Measurements from ENCODE around the gene UBASH3A. TPM values are rescaled to one million over a fixed set of nuclear protein-coding genes. Genes with fewer than 3 reads are reported as not detected.

Gene UBASH3A
- total and polyA plus RNA-seq, 2 donors (not counting 1 experiment from before 2014, with no cell fraction given) = 0.12 to 0.33 TPM

DNA sequence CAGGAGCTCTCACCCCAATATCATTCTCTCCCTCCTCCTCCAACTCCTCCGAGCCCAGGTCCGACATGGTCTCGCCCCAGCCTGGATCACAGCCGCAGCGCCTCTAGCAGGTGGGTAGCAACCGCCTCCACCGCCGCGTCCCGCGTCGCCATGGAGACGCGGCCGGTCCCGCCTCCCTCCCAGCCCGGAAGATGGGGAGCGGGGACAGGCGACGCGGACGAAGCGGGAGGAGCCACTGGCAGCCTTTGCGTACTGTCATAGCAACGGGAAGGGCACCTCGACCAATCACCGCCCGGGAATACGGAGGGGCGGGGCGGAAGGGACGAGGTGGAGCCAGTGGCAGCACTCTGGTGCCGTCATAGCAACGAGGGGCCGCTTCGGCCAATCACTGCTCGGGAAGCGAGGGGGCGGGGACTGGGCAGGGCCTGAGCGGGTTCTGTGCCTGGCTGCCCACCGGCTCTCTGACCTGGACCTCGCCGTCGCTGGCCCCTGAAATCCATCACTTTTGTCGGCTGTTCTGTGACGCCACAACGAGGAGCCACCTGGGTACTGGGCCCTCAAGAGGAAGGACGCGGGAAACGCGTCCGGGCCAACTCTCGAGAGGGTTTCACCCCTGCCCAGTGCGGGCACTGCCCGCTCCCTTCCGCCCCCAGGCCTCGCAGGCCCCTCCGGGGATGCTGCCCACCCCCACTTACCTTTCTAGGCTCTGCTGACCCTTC lies 92.6 kb downstream of the UBASH3A start, which contains the start of gene RSPH1:
Gene RSPH1, minus strand, starts transcription at position 105 of the 719 bp plus-strand sequence. Its CDS starts 38 bp downstream, at position 67.
- intact Hi-C loops (cut with micrococcal nuclease) = loop anchor here (1.0 kb wide), 4 partner anchors 18 to 40 kb away; no protein-coding TSS in a partner anchor
- Mint-ChIP-seq H3K27me3 (peaks cover 4% of the 10 kb centered on the region), H3K4me1 (peaks cover 15% of the 10 kb centered on the region), H3K4me3 (peak within 1 kb of the TSS; percentile 94), H3K27ac (peak within 1 kb of the TSS; percentile 89), H3K9me3 (ENCODE audit: insufficient read depth) (no peaks in the 10 kb centered on the region)
- H3K4me3 ChIP-seq (ENCODE audit: control extremely low read depth in 1 of 5, extremely low read depth in 1 of 5, insufficient read depth in 1 of 5, low read depth in 2 of 5, low read length in 4 of 5) = peak within 1 kb of the TSS; percentile 59 to 78 (median 74)
- H4K20me1 ChIP-seq (ENCODE audit: control insufficient read depth, insufficient read depth, low read length, poor library complexity, severe bottlenecking) = no peaks in the 10 kb centered on the region
- ChIA-PET POLR2A (interaction anchor here (1.1 kb wide), 1 partner anchor 40 kb away, joined by 4 read pairs; no protein-coding TSS in a partner anchor), CTCF (interaction anchor here (1.0 to 1.6 kb wide), 3 partner anchors 39 to 41 kb away, joined by 5 to 6 read pairs (median 6); no protein-coding TSS in a partner anchor)
- peak within 1 kb of the TSS; percentile 89 for H3K4me2 ChIP-seq (replicated peaks; ENCODE audit: low read depth, low read length, poor library complexity, severe bottlenecking)
- peak within 1 kb of the TSS; percentile 66 to 85 for H3K27ac ChIP-seq (ENCODE audit: low read length in 2 of 2)
- no peaks in the 10 kb centered on the region for H3K79me2 ChIP-seq (ENCODE audit: control insufficient read depth, insufficient read depth, low read length)
- peaks cover 0 to 5% (median 0%) of the 10 kb centered on the region in 4 experiments for H3K27me3 ChIP-seq (replicated peaks in 1 of 4; ENCODE audit: control extremely low read depth in 1 of 4, control insufficient read depth in 3 of 4, insufficient read depth in 4 of 4, low read length in 3 of 4)
- ATAC-seq (ENCODE audit: low read depth) = peak; percentile 96
- TF ChIP-seq, protein P1, sequence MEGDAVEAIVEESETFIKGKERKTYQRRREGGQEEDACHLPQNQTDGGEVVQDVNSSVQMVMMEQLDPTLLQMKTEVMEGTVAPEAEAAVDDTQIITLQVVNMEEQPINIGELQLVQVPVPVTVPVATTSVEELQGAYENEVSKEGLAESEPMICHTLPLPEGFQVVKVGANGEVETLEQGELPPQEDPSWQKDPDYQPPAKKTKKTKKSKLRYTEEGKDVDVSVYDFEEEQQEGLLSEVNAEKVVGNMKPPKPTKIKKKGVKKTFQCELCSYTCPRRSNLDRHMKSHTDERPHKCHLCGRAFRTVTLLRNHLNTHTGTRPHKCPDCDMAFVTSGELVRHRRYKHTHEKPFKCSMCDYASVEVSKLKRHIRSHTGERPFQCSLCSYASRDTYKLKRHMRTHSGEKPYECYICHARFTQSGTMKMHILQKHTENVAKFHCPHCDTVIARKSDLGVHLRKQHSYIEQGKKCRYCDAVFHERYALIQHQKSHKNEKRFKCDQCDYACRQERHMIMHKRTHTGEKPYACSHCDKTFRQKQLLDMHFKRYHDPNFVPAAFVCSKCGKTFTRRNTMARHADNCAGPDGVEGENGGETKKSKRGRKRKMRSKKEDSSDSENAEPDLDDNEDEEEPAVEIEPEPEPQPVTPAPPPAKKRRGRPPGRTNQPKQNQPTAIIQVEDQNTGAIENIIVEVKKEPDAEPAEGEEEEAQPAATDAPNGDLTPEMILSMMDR (IDR thresholded peaks at IDR 0.05) = no peak
- no peak for TF ChIP-seq EZH2 (IDR thresholded peaks at IDR 0.05; ENCODE audit: borderline replicate concordance, insufficient read depth, low read depth, low read length, poor library complexity, severe bottlenecking)
- no peaks in the 10 kb centered on the region for H3K36me3 ChIP-seq (replicated peaks in 1 of 2; ENCODE audit: control extremely low read depth in 1 of 2, control insufficient read depth in 1 of 2, extremely low read depth in 1 of 2, insufficient read depth in 2 of 2, low read length in 1 of 2)
- peaks cover 11 to 13% of the 10 kb centered on the region in 2 donors for H3K4me1 ChIP-seq (ENCODE audit: control insufficient read depth in 2 of 2, insufficient read depth in 2 of 2, low read length in 2 of 2)
- under 1% methylated on average over 58 of the region's 58 CpGs for WGBS (ENCODE audit: insufficient coverage)
- H3K9me3 ChIP-seq (ENCODE audit: control extremely low read depth in 1 of 3, control insufficient read depth in 2 of 3, insufficient read depth in 1 of 3, low read length in 2 of 3) = no peaks in the 10 kb centered on the region
- H2AFZ ChIP-seq (ENCODE audit: insufficient read depth, low read depth, low read length, poor library complexity, severe bottlenecking) = peak within 1 kb of the TSS; percentile 86
- H3K9ac ChIP-seq (ENCODE audit: low read length) = peak within 1 kb of the TSS; percentile 85
- DNase-seq = peak; percentile 99

Data from B cell (primary cell).